IMR-90 (cell line): ENCODE data around the gene PLXNA1. TPM values are rescaled to one million over a fixed set of nuclear protein-coding genes. Genes with fewer than 3 reads are reported as not detected.

Source experiments
- ATAC-seq: fragments of 200-7000 bp; cut with Tn5 transposase; 2 replicates; pipeline ENCODE4 v1.9.1; 2020; ENCODE audit warnings: low read depth, mild to moderate bottlenecking, moderate library complexity
- BruUV-seq: library from RNA; stranded (reverse); fragments of 400-500 nt; replicated peaks from 2 replicates; lab custom pipeline; 2021; lab: Mats Ljungman, UMichigan
- CTCF ChIA-PET: fragments of 300-600 bp; formaldehyde crosslinking; extraction: SDS; loops from one replicate; lab custom pipeline; 2021; ENCODE audit warnings: antibody characterized with exemption; lab: Yijun Ruan, JAX
- POLR2A ChIA-PET: fragments of 300-600 bp; sonication (Branson Sonifier 250); formaldehyde crosslinking; loops from one replicate; lab custom pipeline; 2022; ENCODE audit warnings: antibody characterized with exemption; ENCODE audit not compliant: unreplicated experiment; lab: Charles Lee
- DNase-seq: peaks from one replicate; pipeline ENCODE4 v3.0.0; 2013
- H2AFZ ChIP-seq: replicated peaks from 2 replicates; pipeline ENCODE3; 2013; ENCODE audit warnings: low read length, mild to moderate bottlenecking; ENCODE audit not compliant: poor library complexity
- H2AK5ac ChIP-seq: 2 replicates; pipeline ENCODE4 v1.6.1; 2013; ENCODE audit warnings: low read depth, low read length, inconsistent platforms
- H2AK9ac ChIP-seq: replicated peaks from 2 replicates; pipeline ENCODE3; 2013; ENCODE audit warnings: mild to moderate bottlenecking, low read depth, low read length, moderate library complexity; ENCODE audit not compliant: poor library complexity
- H2BK120ac ChIP-seq: 2 replicates; pipeline ENCODE4 v1.6.1; 2013; ENCODE audit warnings: low read depth, low read length, inconsistent platforms
- H2BK15ac ChIP-seq: 3 replicates; pipeline ENCODE4 v1.6.1; 2013; ENCODE audit warnings: low read depth, low read length, inconsistent platforms
- H2BK20ac ChIP-seq: 2 replicates; pipeline ENCODE4 v1.6.1; 2013; ENCODE audit warnings: low read depth, mild to moderate bottlenecking, inconsistent platforms, low read length, moderate library complexity
- H2BK5ac ChIP-seq: 2 replicates; pipeline ENCODE4 v1.6.1; 2013; ENCODE audit warnings: mild to moderate bottlenecking, low read depth, low read length, inconsistent platforms; ENCODE audit not compliant: poor library complexity, severe bottlenecking
- H3K14ac ChIP-seq: replicated peaks from 2 replicates; pipeline ENCODE4 v1.6.1; 2013; ENCODE audit warnings: low read depth, low read length, inconsistent platforms
- H3K18ac ChIP-seq: 2 replicates; pipeline ENCODE4 v1.6.1; 2013; ENCODE audit warnings: low read depth, low read length, control low read depth
- H3K23ac ChIP-seq: 2 replicates; pipeline ENCODE4 v1.6.1; 2013; ENCODE audit warnings: low read depth, low read length, inconsistent platforms
- H3K27ac ChIP-seq: 2 replicates; pipeline ENCODE4 v1.5.1; 2013; ENCODE audit warnings: mild to moderate bottlenecking, control low read depth, low read length; ENCODE audit not compliant: insufficient read depth
- H3K27me3 ChIP-seq: 2 replicates; pipeline ENCODE4 v1.6.1; 2013; ENCODE audit warnings: low read length; ENCODE audit not compliant: control insufficient read depth, insufficient read depth
- H3K36me3 ChIP-seq: 2 replicates; pipeline ENCODE4 v1.6.1; 2013; ENCODE audit warnings: low read length, mixed read lengths; ENCODE audit not compliant: control insufficient read depth, insufficient read depth
- H3K4ac ChIP-seq: 2 replicates; pipeline ENCODE4 v1.6.1; 2013; ENCODE audit warnings: low read depth, low read length, inconsistent platforms
- H3K4me1 ChIP-seq: 2 replicates; pipeline ENCODE4 v1.6.1; 2013; ENCODE audit warnings: low read length, mixed read lengths; ENCODE audit not compliant: control insufficient read depth, insufficient read depth
- H3K4me2 ChIP-seq: 2 replicates; pipeline ENCODE4 v1.6.1; 2013; ENCODE audit warnings: low read depth, mild to moderate bottlenecking, control low read depth, low read length, moderate library complexity
- H3K4me3 ChIP-seq: 2 replicates; pipeline ENCODE4 v1.5.1; 2013; ENCODE audit warnings: low read depth, mild to moderate bottlenecking, control low read depth, low read length, moderate library complexity; ENCODE audit not compliant: insufficient read depth
- H3K56ac ChIP-seq: 2 replicates; pipeline ENCODE4 v1.6.1; 2013; ENCODE audit warnings: low read length, inconsistent platforms; ENCODE audit not compliant: insufficient read depth; ENCODE audit errors: extremely low read depth
- H3K79me1 ChIP-seq, 2 experiments: 2 replicates each; pipeline ENCODE4 v1.6.1; 2013; ENCODE audit warnings: low read length in 2 of 2, inconsistent platforms in 1 of 2, low read depth in 1 of 2
- H3K9ac ChIP-seq: 2 replicates; pipeline ENCODE4 v1.6.1; 2013; ENCODE audit warnings: low read depth, low read length, control low read depth
- H3K9me1 ChIP-seq: 2 replicates; pipeline ENCODE4 v1.6.1; 2013; ENCODE audit warnings: low read length, inconsistent platforms; ENCODE audit not compliant: insufficient read depth
- H3K9me3 ChIP-seq: 2 replicates; pipeline ENCODE4 v1.6.1; 2013; ENCODE audit warnings: low read length; ENCODE audit not compliant: control insufficient read depth, insufficient read depth
- H4K20me1 ChIP-seq: 2 replicates; pipeline ENCODE4 v1.6.1; 2013; ENCODE audit warnings: low read length, inconsistent platforms; ENCODE audit not compliant: insufficient read depth
- H4K5ac ChIP-seq: 2 replicates; pipeline ENCODE4 v1.6.1; 2013; ENCODE audit warnings: mild to moderate bottlenecking, low read depth, low read length, control low read depth
- H4K8ac ChIP-seq, 2 experiments: 2 replicates each; pipeline ENCODE4 v1.6.1; 2013; ENCODE audit warnings: low read depth in 2 of 2, low read length in 2 of 2, control low read depth in 1 of 2, inconsistent platforms in 1 of 2
- H4K91ac ChIP-seq: 2 replicates; pipeline ENCODE4 v1.6.1; 2013; ENCODE audit warnings: low read depth, low read length, inconsistent platforms; ENCODE audit not compliant: insufficient read depth
- BHLHE40 ChIP-seq: fragments of 150-350 bp; IDR thresholded peaks from 2 replicates; pipeline ENCODE4 v1.6.1; 2016; ENCODE audit warnings: mild to moderate bottlenecking, low read depth, low read length
- CEBPB ChIP-seq: IDR thresholded peaks from 2 replicates; pipeline ENCODE4 v1.6.1; 2012; ENCODE audit warnings: low read depth, low read length, improper control_type of control experiment
- FOS ChIP-seq: fragments of 150-350 bp; IDR thresholded peaks from 2 replicates; pipeline ENCODE4 v1.6.1; 2016; ENCODE audit warnings: low read depth, low read length
- MAFK ChIP-seq: IDR thresholded peaks from 2 replicates; pipeline ENCODE4 v1.6.1; 2012; ENCODE audit warnings: low read depth, low read length, improper control_type of control experiment
- MAZ ChIP-seq: IDR thresholded peaks from 2 replicates; pipeline ENCODE4 v1.6.1; 2012; ENCODE audit warnings: low read depth, mild to moderate bottlenecking, low read length, improper control_type of control experiment, moderate library complexity, borderline replicate concordance
- MXI1 ChIP-seq: IDR thresholded peaks from 2 replicates; pipeline ENCODE4 v1.6.1; 2012; ENCODE audit warnings: low read depth, mild to moderate bottlenecking, low read length, moderate library complexity, borderline replicate concordance
- RAD21 ChIP-seq: IDR thresholded peaks from 2 replicates; pipeline ENCODE4 v1.6.1; 2012; ENCODE audit warnings: low read length, improper control_type of control experiment
- RFX5 ChIP-seq: IDR thresholded peaks from 2 replicates; pipeline ENCODE4 v1.8.0; 2012; ENCODE audit warnings: low read depth, mild to moderate bottlenecking, low read length, moderate library complexity
- SMC3 ChIP-seq: fragments of 150-350 bp; IDR thresholded peaks from 2 replicates; pipeline ENCODE4 v1.6.1; 2016; ENCODE audit warnings: low read depth, mild to moderate bottlenecking, antibody characterized with exemption, low read length, moderate library complexity
- WGBS, 2 experiments: methylation state at CpG; one replicate each; pipeline versions ENCODE4 v1.1.5 to v1.1.7; 2013; ENCODE audit warnings: missing lambda C conversion rate in 2 of 2; ENCODE audit not compliant: insufficient read length in 1 of 2; ENCODE audit errors: extremely low coverage in 2 of 2; 5-methylcytosine and 5-hydroxymethylcytosine counted together
- dilution Hi-C: fragments of 300-500 bp; cut with HindIII; formaldehyde crosslinking; loops from one replicate; pipeline ENCODE4 v1.14.3; 2018; ENCODE audit warnings: low sequenced_read_pairs; ENCODE audit not compliant: unreplicated experiment
- in situ Hi-C: fragments of 300-500 bp; cut with MboI; formaldehyde crosslinking; loops from 3 replicates; pipeline ENCODE4 v1.14.3; 2019; ENCODE audit warnings: low sequenced_read_pairs, inconsistent platforms, mixed read lengths
- intact Hi-C: fragments of 100-400 bp; cut with micrococcal nuclease; formaldehyde crosslinking; loops from 2 replicates; pipeline ENCODE4 v1.10.0; 2022
- polyA plus RNA-seq, 3 experiments: library from polyadenylated mRNA; depleted of rRNA; stranded (reverse); fragments of >200 nt; gene quantifications; 2 replicates each; pipeline ENCODE4 v1.2.3, GENCODE V29; 2012; ENCODE audit warnings: low replicate concordance in 1 of 3
- total RNA-seq: library from RNA; depleted of rRNA; stranded (reverse); fragments of >200 nt; gene quantifications from 2 replicates; pipeline ENCODE4 v1.2.3, GENCODE V29; 2012
- TF ChIP-seq, protein P1 (sequence below): fragments of 150-350 bp; IDR thresholded peaks from 2 replicates; pipeline ENCODE4 v1.6.1; 2016; ENCODE audit warnings: low read depth, mild to moderate bottlenecking, low read length, moderate library complexity, borderline replicate concordance
- TF ChIP-seq, protein P2 (sequence below): fragments of 150-350 bp; IDR thresholded peaks from 2 replicates; pipeline ENCODE4 v1.6.1; 2017; ENCODE audit warnings: mild to moderate bottlenecking, antibody characterized with exemption, low read length, low read depth
- TF ChIP-seq, protein P3 (sequence below): conservative IDR thresholded peaks from 2 replicates; pipeline ENCODE4 v1.5.1; 2012; ENCODE audit warnings: mild to moderate bottlenecking, low read depth, low read length, improper control_type of control experiment

Gene PLXNA1
- total and polyA plus RNA-seq, 2 of the 4 experiments (the other 2 are of a cell fraction): 13.6 to 49.4 TPM

DNA sequence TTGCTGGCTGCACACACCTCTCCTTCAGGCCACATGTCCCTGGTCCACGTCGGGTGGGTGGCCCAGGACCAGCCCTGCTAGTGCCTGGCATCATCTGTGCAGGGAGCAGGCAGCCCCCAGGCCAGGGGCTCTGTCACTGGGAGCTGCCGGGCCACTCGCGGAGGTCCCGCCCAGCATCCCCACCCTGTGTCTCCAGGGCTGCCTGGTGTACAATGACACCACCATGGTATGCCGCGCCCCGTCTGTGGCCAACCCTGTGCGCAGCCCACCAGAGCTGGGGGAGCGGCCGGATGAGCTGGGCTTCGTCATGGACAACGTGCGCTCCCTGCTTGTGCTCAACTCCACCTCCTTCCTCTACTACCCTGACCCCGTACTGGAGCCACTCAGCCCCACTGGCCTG lies 34.3 kb downstream of the PLXNA1 start:
- Histone ChIP-seq H3K79me1 (peaks cover 3 to 24% of the 10 kb centered on the region in 2 experiments; a peak in 1 of 4 replicates), H3K9me1 (peaks cover 5% of the 10 kb centered on the region), H3K36me3 (peaks cover 80% of the 10 kb centered on the region), H3K14ac (no peak overlapping the region), H3K4me2 (no peak overlapping the region), H3K18ac (no peak overlapping the region), H3K4me3 (no peak overlapping the region), H4K20me1 (peaks cover 5% of the 10 kb centered on the region; the same call in 1 of the 2 replicates), H4K5ac (no peak overlapping the region), H3K4ac (no peak overlapping the region), H3K9ac (no peak overlapping the region), H4K8ac (no peak overlapping the region), H3K27me3 (no peaks in the 10 kb centered on the region), H2BK20ac (no peak overlapping the region), H2BK120ac (no peak overlapping the region), H2AK9ac (no peak overlapping the region), H2AK5ac (no peak overlapping the region), H3K27ac (no peak overlapping the region), H2AFZ (no peak overlapping the region), H3K56ac (no peak overlapping the region), H2BK5ac (no peak overlapping the region), H2BK15ac (no peak overlapping the region), H3K9me3 (no peaks in the 10 kb centered on the region), H3K4me1 (peaks cover 12% of the 10 kb centered on the region), H4K91ac (no peak overlapping the region), H3K23ac (no peak overlapping the region)
- no peak for ATAC-seq
- POLR2A ChIA-PET: no interaction called here
- dilution Hi-C loops: no loop called here
- in situ Hi-C loops: no loop called here
- intact Hi-C loops: no loop called here
- WGBS, 2 experiments: 91% methylated on average over 7 of the region's 16 CpGs; no CpG with 5 or more reads in 1 of the 2 experiments
- TF ChIP-seq FOS (no peak), MAFK (no peak), RFX5 (no peak), MAZ (no peak), RAD21 (no peak), CEBPB (no peak), BHLHE40 (no peak), SMC3 (no peak), MXI1 (no peak)
- TF ChIP-seq, protein P1, sequence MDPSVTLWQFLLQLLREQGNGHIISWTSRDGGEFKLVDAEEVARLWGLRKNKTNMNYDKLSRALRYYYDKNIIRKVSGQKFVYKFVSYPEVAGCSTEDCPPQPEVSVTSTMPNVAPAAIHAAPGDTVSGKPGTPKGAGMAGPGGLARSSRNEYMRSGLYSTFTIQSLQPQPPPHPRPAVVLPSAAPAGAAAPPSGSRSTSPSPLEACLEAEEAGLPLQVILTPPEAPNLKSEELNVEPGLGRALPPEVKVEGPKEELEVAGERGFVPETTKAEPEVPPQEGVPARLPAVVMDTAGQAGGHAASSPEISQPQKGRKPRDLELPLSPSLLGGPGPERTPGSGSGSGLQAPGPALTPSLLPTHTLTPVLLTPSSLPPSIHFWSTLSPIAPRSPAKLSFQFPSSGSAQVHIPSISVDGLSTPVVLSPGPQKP: no peak
- TF ChIP-seq, protein P2, sequence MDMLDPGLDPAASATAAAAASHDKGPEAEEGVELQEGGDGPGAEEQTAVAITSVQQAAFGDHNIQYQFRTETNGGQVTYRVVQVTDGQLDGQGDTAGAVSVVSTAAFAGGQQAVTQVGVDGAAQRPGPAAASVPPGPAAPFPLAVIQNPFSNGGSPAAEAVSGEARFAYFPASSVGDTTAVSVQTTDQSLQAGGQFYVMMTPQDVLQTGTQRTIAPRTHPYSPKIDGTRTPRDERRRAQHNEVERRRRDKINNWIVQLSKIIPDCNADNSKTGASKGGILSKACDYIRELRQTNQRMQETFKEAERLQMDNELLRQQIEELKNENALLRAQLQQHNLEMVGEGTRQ: no peak
- TF ChIP-seq, protein P3, sequence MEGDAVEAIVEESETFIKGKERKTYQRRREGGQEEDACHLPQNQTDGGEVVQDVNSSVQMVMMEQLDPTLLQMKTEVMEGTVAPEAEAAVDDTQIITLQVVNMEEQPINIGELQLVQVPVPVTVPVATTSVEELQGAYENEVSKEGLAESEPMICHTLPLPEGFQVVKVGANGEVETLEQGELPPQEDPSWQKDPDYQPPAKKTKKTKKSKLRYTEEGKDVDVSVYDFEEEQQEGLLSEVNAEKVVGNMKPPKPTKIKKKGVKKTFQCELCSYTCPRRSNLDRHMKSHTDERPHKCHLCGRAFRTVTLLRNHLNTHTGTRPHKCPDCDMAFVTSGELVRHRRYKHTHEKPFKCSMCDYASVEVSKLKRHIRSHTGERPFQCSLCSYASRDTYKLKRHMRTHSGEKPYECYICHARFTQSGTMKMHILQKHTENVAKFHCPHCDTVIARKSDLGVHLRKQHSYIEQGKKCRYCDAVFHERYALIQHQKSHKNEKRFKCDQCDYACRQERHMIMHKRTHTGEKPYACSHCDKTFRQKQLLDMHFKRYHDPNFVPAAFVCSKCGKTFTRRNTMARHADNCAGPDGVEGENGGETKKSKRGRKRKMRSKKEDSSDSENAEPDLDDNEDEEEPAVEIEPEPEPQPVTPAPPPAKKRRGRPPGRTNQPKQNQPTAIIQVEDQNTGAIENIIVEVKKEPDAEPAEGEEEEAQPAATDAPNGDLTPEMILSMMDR: no peak
- no peak for DNase-seq
- CTCF ChIA-PET: no interaction called here
- BruUV-seq: no TSS peak
